Fibroblast of villous mesenchyme (primary cell): ENCODE measurements around the gene USP8. TPM values are rescaled to one million over a fixed set of nuclear protein-coding genes. Genes with fewer than 3 reads are reported as not detected.
A peak's percentile ranks its signal among the peaks of the same experiment; 100 is the strongest.
"Not testable (repeated sequence)": the region's sequence is repeated elsewhere in the genome, so short reads cannot be mapped to it uniquely, and the experiment has no call there.

ENCODE experiments used
- DNase-seq: peaks from one replicate; pipeline ENCODE4 v3.0.0-alpha.2; 2010; ENCODE audit warnings: low read depth
- H3K4me3 ChIP-seq: 2 replicates; pipeline ENCODE4 v1.5.1; 2011; ENCODE audit warnings: low read depth, mild to moderate bottlenecking, low read length
- CTCF ChIP-seq: IDR thresholded peaks from 2 replicates; pipeline ENCODE4 v1.5.1; 2012; ENCODE audit warnings: low read depth, mild to moderate bottlenecking, low read length; ENCODE audit not compliant: insufficient read depth
- total RNA-seq: library from RNA; depleted of rRNA; stranded (reverse); fragments of >200 nt; gene quantifications from 2 replicates; pipeline ENCODE4 v1.2.3, GENCODE V29; 2012

Gene USP8
- total RNA-seq, 1 donor: 54.0 TPM

- TF ChIP-seq CTCF: no peak
- DNase-seq: peak; percentile 56
- no peak overlapping the region for H3K4me3 ChIP-seq
Observed at GRCh38 chr15:50501815-50502214, 77.6 kb downstream of the USP8 start.

GRCh38 chr15:50503144-50503543, 78.9 kb downstream of the USP8 start:
- H3K4me3 ChIP-seq: no peak overlapping the region
- no peak for TF ChIP-seq CTCF
- no peak for DNase-seq

GRCh38 chr15:50505656-50506055, 81.5 kb downstream of the USP8 start:
- DNase-seq, H3K4me3 ChIP-seq: not testable (repeated sequence)

- TF ChIP-seq CTCF: no peak
- H3K4me3 ChIP-seq: no peak overlapping the region
- peak; percentile 8 for DNase-seq
Observed at GRCh38 chr15:50506121-50506520, 81.9 kb downstream of the USP8 start.

- TF ChIP-seq CTCF: no peak
- H3K4me3 ChIP-seq: no peak overlapping the region
- DNase-seq: no peak
Observed at GRCh38 chr15:50513001-50513400, 88.8 kb downstream of the USP8 start.

- no peak overlapping the region for H3K4me3 ChIP-seq
- DNase-seq: no peak
- TF ChIP-seq CTCF: no peak
Observed at GRCh38 chr15:50519740-50520425, 95.7 kb downstream of the USP8 start.

GRCh38 chr15:50523851-50524251, 99.6 kb downstream of the USP8 start:
- peak; percentile 22 for DNase-seq
- no peak for TF ChIP-seq CTCF
- H3K4me3 ChIP-seq: no peak overlapping the region
